Measurements from ENCODE around the gene CLINT1.
"Not testable (repeated sequence)": the region's sequence is repeated elsewhere in the genome, so short reads cannot be mapped to it uniquely, and the experiment has no call there.

Gene CLINT1

GRCh38 chr5:157862183-157862851 is 3.4 kb upstream of the CLINT1 start:
- no peak for DNase-seq (ENCODE audit: low read depth)

- no peak for DNase-seq (ENCODE audit: low read depth)
Observed at GRCh38 chr5:157860898-157861890, 2.2 kb upstream of the CLINT1 start.

GRCh38 chr5:157859227-157859575 is 256 bp upstream of the CLINT1 start:
- DNase-seq (ENCODE audit: low read depth): no peak

- no peak for DNase-seq (ENCODE audit: low read depth)
Observed at GRCh38 chr5:157857816-157858526, 974 bp downstream of the CLINT1 start.

- peak; percentile 26 for DNase-seq (ENCODE audit: low read depth)
Observed at GRCh38 chr5:157855404-157855994, 3.4 kb downstream of the CLINT1 start.

- DNase-seq (ENCODE audit: low read depth): not testable (repeated sequence)
Observed at GRCh38 chr5:157853365-157853764, 5.6 kb downstream of the CLINT1 start.

- DNase-seq (ENCODE audit: low read depth): no peak
Observed at GRCh38 chr5:157845914-157846598, 12.9 kb downstream of the CLINT1 start.

GRCh38 chr5:157842787-157843186 is 16.2 kb downstream of the CLINT1 start:
- no peak for DNase-seq (ENCODE audit: low read depth)

- no peak for DNase-seq (ENCODE audit: low read depth)
Observed at GRCh38 chr5:157842185-157842584, 16.8 kb downstream of the CLINT1 start.

- DNase-seq (ENCODE audit: low read depth): no peak
Observed at GRCh38 chr5:157839157-157839795, 19.7 kb downstream of the CLINT1 start.

GRCh38 chr5:157836121-157836753 is 22.7 kb downstream of the CLINT1 start:
- no peak for DNase-seq (ENCODE audit: low read depth)

- no peak for DNase-seq (ENCODE audit: low read depth)
Observed at GRCh38 chr5:157835041-157835440, 23.9 kb downstream of the CLINT1 start.

- no peak for DNase-seq (ENCODE audit: low read depth)
Observed at GRCh38 chr5:157828944-157829639, 29.9 kb downstream of the CLINT1 start.

- DNase-seq (ENCODE audit: low read depth): no peak
Observed at GRCh38 chr5:157828105-157828943, 30.6 kb downstream of the CLINT1 start.

- no peak for DNase-seq (ENCODE audit: low read depth)
Observed at GRCh38 chr5:157827423-157827822, 31.5 kb downstream of the CLINT1 start.

- DNase-seq (ENCODE audit: low read depth): no peak
Observed at GRCh38 chr5:157823655-157824054, 35.3 kb downstream of the CLINT1 start.

- no peak for DNase-seq (ENCODE audit: low read depth)
Observed at GRCh38 chr5:157821822-157822622, 36.9 kb downstream of the CLINT1 start.

- no peak for DNase-seq (ENCODE audit: low read depth)
Observed at GRCh38 chr5:157821405-157821804, 37.5 kb downstream of the CLINT1 start.

Measured in GM04503 (cell line).